ENCODE results near the gene PLAU. TPM values are rescaled to one million over a fixed set of nuclear protein-coding genes. Genes with fewer than 3 reads are reported as not detected.
A peak's percentile ranks its signal among the peaks of the same experiment; 100 is the strongest.
"Not testable (repeated sequence)": the region's sequence is repeated elsewhere in the genome, so short reads cannot be mapped to it uniquely, and the experiment has no call there.

The PLAU gene
- polyA plus RNA-seq, 4 donors = 11.9 to 35.9 (median 20.3) TPM

- no peak for DNase-seq (ENCODE audit: low read depth in 4 of 4, low spot score in 3 of 4)
Measured at GRCh38 chr10:73876157-73876556, 34.8 kb upstream of the PLAU start.

DNA sequence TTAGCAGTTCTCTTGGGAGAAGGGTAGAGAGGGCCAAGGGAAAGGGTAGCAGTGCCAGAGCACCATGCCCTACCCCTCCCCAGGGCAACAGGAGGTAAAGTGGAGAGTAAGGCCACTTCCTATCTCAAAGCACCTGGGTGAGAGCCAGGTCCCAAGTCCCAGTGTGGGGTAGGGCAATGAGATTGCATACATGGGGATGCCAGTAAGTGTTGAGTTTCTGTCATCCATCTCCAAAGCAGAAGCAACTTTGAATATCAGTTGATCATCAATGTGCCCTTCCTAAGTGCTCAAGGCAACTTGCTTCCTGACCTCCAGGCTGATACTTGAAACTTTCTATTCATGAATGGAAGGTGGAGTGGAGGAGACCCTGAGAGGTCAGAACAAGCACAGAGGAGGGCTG lies 34.4 kb upstream of the PLAU start:
- no peak for DNase-seq (ENCODE audit: low read depth in 4 of 4, low spot score in 3 of 4)

DNA sequence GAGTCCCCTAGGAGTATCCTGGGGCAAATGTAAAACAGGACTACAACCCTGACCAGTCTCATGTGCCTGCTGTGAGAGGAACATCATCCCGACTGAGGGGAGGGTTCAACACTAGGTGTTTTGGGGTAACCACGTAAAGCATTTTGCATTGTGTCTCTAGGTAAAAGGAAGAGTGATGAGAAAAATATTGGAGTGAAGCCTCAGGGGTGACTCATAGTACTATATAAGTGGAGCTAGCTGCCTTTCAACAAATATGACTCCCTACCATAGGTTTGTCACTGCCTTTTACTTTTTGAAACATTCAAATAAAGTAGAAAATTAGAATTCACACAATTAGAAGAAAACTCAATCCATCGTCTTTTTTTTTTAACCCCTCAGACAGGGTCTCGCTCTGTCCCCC lies 34.0 kb upstream of the PLAU start:
- no peak for DNase-seq (ENCODE audit: low read depth in 4 of 4, low spot score in 3 of 4)

DNA sequence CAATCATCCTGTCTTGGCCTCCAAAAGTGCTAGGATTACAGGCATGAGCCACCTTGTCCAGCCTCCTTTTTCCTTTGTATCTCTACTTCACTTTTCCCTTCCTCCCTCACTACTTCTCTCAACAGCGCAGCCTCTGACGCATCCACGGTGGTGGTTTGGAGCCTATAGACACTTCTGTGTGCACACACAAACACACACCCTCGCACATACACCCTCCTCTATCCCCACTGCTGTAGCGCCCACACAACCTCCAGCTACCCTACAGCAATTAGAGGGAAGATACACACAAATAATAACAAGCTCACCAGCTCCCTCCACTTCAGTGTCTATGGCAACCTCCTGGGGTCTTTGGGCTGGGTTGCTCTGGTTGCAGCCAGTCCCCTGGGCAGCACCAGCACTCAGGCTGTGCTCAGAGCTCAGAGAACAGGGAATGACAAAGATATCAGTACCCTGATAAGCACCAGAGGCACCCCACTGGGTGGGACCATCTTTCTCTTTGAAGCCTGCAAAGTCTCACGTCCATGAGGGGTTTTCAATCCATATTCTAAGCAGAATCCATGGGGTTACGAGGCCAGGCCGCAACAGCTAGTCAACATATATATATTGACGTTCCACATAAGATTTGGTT lies 33.3 kb upstream of the PLAU start:
- no peak for DNase-seq (ENCODE audit: low read depth in 4 of 4, low spot score in 3 of 4)

GRCh38 chr10:73878365-73878764 lies 32.6 kb upstream of the PLAU start:
- DNase-seq (ENCODE audit: low read depth in 4 of 4, low spot score in 3 of 4) = no peak

GRCh38 chr10:73879296-73880173 lies 31.4 kb upstream of the PLAU start:
- DNase-seq (ENCODE audit: low read depth in 4 of 4, low spot score in 3 of 4) = peak in 2 of 4 donors; percentile 38 to 67

DNA sequence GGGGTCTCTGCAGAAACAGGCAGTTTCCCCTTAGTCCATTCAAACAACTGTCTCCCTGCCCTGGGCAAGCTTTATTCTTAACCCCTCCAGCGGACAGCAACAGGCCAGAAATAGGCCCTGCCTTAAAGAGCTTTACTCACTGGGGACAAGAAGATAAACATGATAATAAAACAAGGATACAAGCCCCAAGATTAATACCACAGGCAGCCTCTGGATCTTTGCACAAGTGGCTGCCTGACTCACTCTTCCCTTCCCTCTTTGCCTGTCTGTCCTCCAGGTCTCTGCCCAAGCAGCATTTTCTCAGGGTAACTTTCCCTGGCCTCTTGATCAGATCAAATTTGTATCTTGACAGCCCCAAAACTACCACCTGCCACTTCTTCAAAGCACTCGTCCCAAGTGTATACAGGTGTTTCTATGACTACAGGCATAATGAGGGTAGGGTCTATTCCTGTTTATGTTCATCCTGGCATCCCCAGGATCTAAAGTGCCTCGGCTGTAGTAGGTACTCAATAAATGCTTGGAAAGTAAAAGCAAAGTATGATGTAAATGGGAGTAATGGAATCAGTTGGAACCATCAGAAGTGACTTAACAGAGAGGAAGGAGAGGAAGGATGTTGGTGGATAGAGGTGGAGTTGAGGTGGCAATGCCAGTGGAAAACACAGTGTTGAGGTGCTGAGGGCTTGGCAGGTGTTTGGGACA lies 29.6 kb upstream of the PLAU start:
- no peak for DNase-seq (ENCODE audit: low read depth in 4 of 4, low spot score in 3 of 4)

- no peak for DNase-seq (ENCODE audit: low read depth in 4 of 4, low spot score in 3 of 4)
Measured at GRCh38 chr10:73884017-73884416, 26.9 kb upstream of the PLAU start.

DNA sequence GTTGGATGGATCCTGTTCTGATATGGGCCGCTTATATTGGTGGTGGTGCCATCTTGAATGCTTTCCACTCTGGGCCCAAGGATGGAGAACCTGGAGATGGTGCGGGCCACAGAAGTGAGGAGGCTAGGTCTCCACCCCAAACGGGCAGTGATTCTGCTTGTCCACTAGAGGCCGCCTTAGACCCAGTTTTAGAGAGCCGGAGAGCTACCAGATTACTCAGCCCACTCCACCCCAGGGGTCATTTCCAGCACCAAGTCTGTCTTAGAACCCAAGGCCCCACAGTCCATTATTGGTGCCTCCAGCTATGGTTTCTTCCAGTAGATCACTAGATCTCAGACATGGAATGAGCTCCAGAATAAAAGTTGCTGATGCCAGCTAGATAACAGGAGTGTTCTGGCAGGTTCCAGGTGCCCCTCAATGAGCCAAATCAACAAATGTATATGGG lies 24.8 kb upstream of the PLAU start:
- DNase-seq (ENCODE audit: low read depth in 4 of 4, low spot score in 3 of 4) = peak in 2 of 4 donors; percentile 60 to 63

- DNase-seq (ENCODE audit: low read depth in 4 of 4, low spot score in 3 of 4) = no peak
Measured at GRCh38 chr10:73886661-73887293, 24.2 kb upstream of the PLAU start.

DNA sequence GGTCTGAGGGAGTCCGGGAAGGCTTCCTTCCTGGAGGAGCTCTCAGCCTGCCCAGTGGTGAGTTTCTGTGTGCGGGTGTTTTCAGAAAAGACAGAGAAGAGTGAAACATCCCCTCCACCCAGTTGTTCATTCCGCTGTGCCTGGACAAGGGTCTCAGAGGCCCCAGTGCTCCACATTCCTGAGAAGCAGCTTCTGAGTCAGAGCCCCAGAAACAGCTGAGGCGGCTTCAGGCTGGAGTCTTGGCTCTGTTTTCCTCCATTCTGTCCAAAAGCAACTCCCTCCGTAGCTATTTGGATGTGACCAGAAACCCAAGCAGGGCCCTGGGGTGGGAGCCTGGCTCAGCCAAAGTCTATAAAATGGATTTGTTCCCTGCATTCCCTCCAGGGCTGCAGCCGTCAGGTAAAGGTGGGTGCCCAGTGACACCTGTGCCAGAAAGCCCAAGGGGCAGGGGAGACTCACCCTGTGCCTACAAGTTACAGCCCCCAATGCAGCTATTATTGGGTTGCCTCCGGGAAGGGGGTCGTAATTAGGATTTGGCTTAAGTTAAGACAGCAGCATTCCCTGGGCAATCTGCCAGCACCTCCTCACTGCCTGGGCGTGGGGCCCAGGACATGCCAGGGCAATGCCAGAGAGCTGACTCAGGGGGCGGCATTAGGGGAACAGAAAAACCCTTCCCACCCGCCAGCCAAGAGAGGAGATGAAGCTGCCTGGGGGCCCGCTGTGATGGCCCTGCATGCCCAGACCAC lies 23.5 kb upstream of the PLAU start:
- no peak for DNase-seq (ENCODE audit: low read depth in 4 of 4, low spot score in 3 of 4)

GRCh38 chr10:73888514-73888913 lies 22.4 kb upstream of the PLAU start:
- no peak for DNase-seq (ENCODE audit: low read depth in 4 of 4, low spot score in 3 of 4)

GRCh38 chr10:73889014-73889413 lies 21.9 kb upstream of the PLAU start:
- DNase-seq (ENCODE audit: low read depth in 4 of 4, low spot score in 3 of 4) = no peak

DNA sequence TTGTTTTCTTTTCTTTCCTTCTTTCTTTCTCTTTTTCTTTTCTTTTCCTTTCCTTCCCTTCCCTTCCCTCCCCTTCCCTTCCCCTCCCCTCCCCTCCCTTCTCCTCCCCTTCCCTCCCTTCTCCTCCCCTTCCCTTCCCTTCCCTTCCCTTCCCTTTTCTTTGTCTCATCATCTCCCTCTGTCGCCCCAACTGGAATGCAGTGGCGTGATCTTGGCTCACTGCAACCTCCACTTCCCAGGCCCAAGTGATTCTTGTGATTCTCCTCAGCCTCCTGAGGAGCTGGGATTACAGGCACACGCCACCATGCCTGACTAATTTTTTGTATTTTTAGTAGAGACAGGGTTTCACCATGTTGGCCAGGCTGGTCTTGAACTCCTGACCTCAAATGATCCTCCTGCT lies 21.5 kb upstream of the PLAU start:
- DNase-seq (ENCODE audit: low read depth in 4 of 4, low spot score in 3 of 4) = not testable (repeated sequence)

DNA sequence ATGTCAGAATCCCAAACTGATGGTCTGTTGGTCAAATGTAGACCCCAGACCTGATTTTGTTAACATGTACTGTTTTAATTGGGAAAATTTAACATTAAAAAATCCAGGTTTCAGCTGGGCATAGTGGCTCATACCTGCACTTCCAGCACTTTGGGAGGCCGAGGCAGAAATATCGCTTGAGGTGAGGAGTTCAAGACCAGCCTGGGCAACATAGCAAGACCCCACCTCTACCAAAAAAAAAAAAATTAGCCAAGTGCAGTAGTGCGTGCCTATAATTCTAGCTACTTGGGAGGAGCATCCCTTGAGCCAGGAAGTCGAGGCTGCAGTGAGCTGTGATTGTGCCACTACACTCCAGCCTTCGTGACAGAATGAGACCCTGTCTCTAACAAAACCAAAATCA lies 20.7 kb upstream of the PLAU start:
- no peak for DNase-seq (ENCODE audit: low read depth in 4 of 4, low spot score in 3 of 4)

- not testable (repeated sequence) for DNase-seq (ENCODE audit: low read depth in 4 of 4, low spot score in 3 of 4)
Measured at GRCh38 chr10:73890830-73891229, 20.1 kb upstream of the PLAU start.

DNA sequence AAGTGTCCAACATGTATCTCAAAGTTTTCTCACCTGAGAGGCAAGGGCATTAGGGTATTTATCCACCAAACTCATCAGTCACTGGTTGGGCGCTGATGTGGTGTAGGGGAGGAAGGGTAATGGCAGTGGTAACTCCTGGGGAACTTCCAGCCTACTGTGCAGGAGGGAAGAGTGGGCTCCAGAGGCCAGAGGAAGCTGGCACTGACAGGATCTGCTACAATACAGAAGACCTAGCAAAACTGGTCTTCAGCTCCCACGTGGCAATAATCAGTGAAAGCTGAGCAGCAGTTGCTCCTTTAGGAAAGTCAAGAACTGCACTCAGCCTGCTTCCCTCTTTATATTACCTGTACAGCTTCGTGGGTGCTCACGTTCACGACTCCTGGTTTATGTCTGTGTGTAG lies 19.4 kb upstream of the PLAU start:
- no peak for DNase-seq (ENCODE audit: low read depth in 4 of 4, low spot score in 3 of 4)

GRCh38 chr10:73892310-73893030 lies 18.5 kb upstream of the PLAU start:
- DNase-seq (ENCODE audit: low read depth in 4 of 4, low spot score in 3 of 4) = no peak

GRCh38 chr10:73893426-73893825 lies 17.5 kb upstream of the PLAU start:
- no peak for DNase-seq (ENCODE audit: low read depth in 4 of 4, low spot score in 3 of 4)
